Peyer's patch (tissue), 4 donors: ENCODE data around the gene CAB39L. TPM values are rescaled to one million over a fixed set of nuclear protein-coding genes. Genes with fewer than 3 reads are reported as not detected.

ENCODE experiments used
- DNase-seq, 3 donors: peaks; one replicate each; pipeline ENCODE4 v3.0.0-alpha.2; 2017 to 2019
- H3K27ac ChIP-seq, 4 donors: fragments of 200-600 bp; sonication (generic); one replicate each; pipeline ENCODE4 v1.5.1; 2016 to 2019
- H3K27me3 ChIP-seq, 2 donors: fragments of 200-600 bp; sonication (generic); one replicate each; pipeline ENCODE4 v1.5.1; 2019
- H3K36me3 ChIP-seq, 3 donors: fragments of 200-600 bp; sonication (generic); one replicate each; pipeline ENCODE4 v1.5.1; 2016 to 2019
- H3K4me1 ChIP-seq, 4 donors: fragments of 200-600 bp; sonication (generic); one replicate each; pipeline ENCODE4 v1.5.1; 2016 to 2019
- H3K4me3 ChIP-seq, 4 donors: fragments of 200-600 bp; sonication (generic); 1 replicate in 3 of 4; 2 replicates in 1 of 4; pipeline ENCODE4 v1.5.1; 2016 to 2019; ENCODE audit warnings: mild to moderate bottlenecking in 1 of 4
- H3K9me3 ChIP-seq, 4 donors: fragments of 200-600 bp; sonication (generic); one replicate each; pipeline ENCODE4 v1.5.1; 2016 to 2019; ENCODE audit warnings: mild to moderate bottlenecking in 1 of 4
- POLR2A ChIP-seq, 2 donors: fragments of 450-650 bp; IDR thresholded peaks; one replicate each; pipeline ENCODE4 v1.5.1; 2017; ENCODE audit warnings: antibody characterized with exemption in 2 of 2, mild to moderate bottlenecking in 2 of 2, moderate library complexity in 2 of 2
- total RNA-seq, 4 donors: library from RNA; depleted of rRNA; stranded (reverse); fragments of >200 nt; gene quantifications; one replicate each; pipeline ENCODE4 v1.1.0, GENCODE V29; 2016
- TF ChIP-seq, protein P1 (sequence below), 6 experiments: fragments of 450-650 bp in 4 of 6; fragments of 200-600 bp in 2 of 6; sonication (generic) in 1 of 6; IDR thresholded peaks; one replicate each; pipeline ENCODE4 v1.5.1; 2017 to 2019; ENCODE audit warnings: antibody characterized with exemption in 6 of 6, mild to moderate bottlenecking in 3 of 6, moderate library complexity in 1 of 6

The CAB39L gene
- total RNA-seq, 4 donors from 2014 or later, result 8.3 to 28.9 (median 11.6) TPM

GRCh38 chr13:49319951-49320350, 123.9 kb downstream of the CAB39L start:
- Histone ChIP-seq H3K36me3 (no peaks in the 10 kb centered on the region), H3K27me3 (no peaks in the 10 kb centered on the region), H3K4me1 (peaks cover 0 to 4% (median 0%) of the 10 kb centered on the region in 4 donors), H3K9me3 (no peaks in the 10 kb centered on the region), H3K27ac (no peak overlapping the region), H3K4me3 (no peak overlapping the region)
- TF ChIP-seq, protein P1, sequence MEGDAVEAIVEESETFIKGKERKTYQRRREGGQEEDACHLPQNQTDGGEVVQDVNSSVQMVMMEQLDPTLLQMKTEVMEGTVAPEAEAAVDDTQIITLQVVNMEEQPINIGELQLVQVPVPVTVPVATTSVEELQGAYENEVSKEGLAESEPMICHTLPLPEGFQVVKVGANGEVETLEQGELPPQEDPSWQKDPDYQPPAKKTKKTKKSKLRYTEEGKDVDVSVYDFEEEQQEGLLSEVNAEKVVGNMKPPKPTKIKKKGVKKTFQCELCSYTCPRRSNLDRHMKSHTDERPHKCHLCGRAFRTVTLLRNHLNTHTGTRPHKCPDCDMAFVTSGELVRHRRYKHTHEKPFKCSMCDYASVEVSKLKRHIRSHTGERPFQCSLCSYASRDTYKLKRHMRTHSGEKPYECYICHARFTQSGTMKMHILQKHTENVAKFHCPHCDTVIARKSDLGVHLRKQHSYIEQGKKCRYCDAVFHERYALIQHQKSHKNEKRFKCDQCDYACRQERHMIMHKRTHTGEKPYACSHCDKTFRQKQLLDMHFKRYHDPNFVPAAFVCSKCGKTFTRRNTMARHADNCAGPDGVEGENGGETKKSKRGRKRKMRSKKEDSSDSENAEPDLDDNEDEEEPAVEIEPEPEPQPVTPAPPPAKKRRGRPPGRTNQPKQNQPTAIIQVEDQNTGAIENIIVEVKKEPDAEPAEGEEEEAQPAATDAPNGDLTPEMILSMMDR (IDR thresholded peaks at IDR 0.05), result no peak
- no peak for TF ChIP-seq POLR2A (IDR thresholded peaks at IDR 0.05)
- no peak for DNase-seq

DNA sequence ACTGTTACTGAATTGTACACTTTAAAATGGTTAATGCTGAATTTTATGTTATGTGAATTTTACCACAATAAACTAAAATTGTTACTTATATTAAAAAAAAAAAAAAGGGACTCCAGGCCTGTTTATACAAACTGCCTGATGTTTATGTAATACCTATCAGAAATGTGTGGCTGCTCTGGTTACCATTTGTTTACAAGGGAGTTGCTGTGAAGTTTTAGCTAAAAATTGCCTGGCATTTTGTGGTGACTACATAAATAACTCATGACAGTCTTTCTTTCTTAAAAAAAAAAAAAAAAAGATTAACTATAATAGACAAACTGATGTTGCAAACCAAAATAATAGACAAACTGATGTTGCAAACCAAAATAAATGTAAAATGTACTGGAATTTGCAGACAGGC, 124.3 kb downstream of the CAB39L start:
- no peak for DNase-seq
- TF ChIP-seq, protein P1 (IDR thresholded peaks at IDR 0.05), result no peak
- no peak for TF ChIP-seq POLR2A (IDR thresholded peaks at IDR 0.05)
- Histone ChIP-seq H3K27me3 (no peaks in the 10 kb centered on the region), H3K36me3 (no peaks in the 10 kb centered on the region), H3K4me3 (no peak overlapping the region), H3K27ac (no peak overlapping the region), H3K4me1 (peaks cover 0 to 8% (median 0%) of the 10 kb centered on the region in 4 donors), H3K9me3 (no peaks in the 10 kb centered on the region)

DNA sequence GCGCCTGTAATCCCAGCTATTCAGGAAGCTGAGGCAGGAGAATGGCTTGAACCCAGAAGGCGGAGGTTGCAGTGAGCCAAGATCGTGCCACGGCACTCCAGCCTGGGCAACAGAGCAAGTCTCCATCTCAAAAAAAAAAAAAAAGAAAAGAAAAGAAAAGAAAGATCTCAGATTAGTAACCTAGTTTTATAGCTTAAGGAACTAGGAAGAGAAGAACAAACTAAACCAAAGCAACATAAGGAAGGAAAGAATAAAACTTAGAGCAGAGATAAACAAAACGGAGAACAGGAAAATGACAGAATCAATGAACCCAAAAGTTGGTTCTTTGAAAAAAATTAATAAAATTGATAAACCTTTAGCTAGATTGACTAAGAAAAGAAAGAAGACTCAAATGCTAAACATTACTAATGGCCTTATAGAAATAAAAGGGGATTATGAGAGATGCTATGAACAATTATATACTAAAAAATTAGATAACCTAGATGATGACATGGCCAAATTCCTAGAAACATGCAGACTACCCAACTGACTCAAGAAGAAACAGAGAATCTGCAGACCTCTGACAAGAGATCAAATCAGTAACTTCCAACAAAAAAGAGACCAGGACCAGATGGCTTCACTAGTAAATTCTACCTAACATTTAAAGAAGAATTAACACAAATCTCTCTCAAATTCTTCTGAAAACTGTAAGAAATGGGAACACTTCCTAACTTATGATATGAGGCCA, 127.9 kb downstream of the CAB39L start:
- Histone ChIP-seq H3K4me1 (peaks cover 0 to 14% (median 0%) of the 10 kb centered on the region in 4 donors), H3K27ac (no peak overlapping the region), H3K9me3 (no peaks in the 10 kb centered on the region), H3K27me3 (no peaks in the 10 kb centered on the region), H3K36me3 (no peaks in the 10 kb centered on the region), H3K4me3 (no peak overlapping the region)
- TF ChIP-seq POLR2A (IDR thresholded peaks at IDR 0.05), result no peak
- TF ChIP-seq, protein P1 (IDR thresholded peaks at IDR 0.05), result no peak
- DNase-seq, result no peak

DNA sequence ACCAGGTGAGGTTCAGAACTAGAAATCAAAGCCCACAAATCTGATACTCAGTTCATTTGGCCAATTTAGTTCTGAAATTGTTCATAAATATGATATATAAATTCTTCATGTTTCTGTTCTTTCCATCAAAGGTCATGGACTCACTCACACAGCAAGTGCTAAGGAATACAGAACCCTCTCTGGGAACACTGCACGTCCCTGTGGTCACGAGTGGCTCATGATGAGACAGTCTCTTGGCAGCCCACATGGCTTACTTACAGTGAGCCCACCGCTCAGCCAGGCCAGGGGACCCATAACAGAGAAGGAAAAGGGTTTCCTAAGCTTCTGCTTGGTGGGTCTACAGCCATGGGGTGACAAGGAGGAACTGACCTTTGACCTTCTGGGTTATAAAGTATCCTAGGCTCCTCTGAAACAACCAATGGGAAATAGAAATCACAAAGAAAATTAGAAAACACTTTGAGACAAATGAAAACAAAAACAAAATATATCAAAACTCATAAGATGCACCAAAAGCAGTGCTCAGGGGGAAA, 128.8 kb downstream of the CAB39L start:
- Histone ChIP-seq H3K36me3 (no peaks in the 10 kb centered on the region), H3K27me3 (no peaks in the 10 kb centered on the region), H3K4me1 (peaks cover 0 to 14% (median 0%) of the 10 kb centered on the region in 4 donors), H3K4me3 (no peak overlapping the region), H3K9me3 (no peaks in the 10 kb centered on the region), H3K27ac (peak overlapping the region in 2 of 4 donors; percentile 79 to 82)
- TF ChIP-seq, protein P1 (IDR thresholded peaks at IDR 0.05), result no peak
- no peak for TF ChIP-seq POLR2A (IDR thresholded peaks at IDR 0.05)
- no peak for DNase-seq

DNA sequence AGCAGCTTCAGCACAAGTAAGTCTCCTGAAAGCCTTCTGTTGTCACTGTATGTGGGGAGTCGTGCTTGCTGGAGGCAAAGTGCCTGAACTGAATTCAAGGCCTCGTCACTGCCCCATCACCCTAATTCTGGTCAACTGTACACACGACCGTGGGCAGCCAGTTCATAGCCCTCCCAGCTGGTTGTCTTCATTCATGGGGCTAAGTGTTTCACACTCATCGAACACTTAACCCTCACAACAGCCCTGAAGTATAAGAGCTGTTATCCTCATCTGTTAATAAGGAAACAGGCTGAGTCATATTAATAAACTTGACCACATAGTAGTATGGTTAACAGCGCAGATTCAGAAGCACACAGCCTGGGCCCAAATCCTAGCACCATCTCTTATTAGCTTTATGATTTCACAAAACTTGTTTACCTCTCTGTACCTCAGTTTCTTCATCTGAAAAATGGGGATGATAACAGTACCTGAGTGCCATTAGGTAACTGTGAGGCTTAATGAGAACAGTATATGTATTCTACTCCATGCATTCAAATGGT, 129.5 kb downstream of the CAB39L start:
- H3K36me3 ChIP-seq, result no peaks in the 10 kb centered on the region
- H3K4me3 ChIP-seq, result peak overlapping the region in 1 of 4 donors; percentile 2
- H3K27me3 ChIP-seq, result no peaks in the 10 kb centered on the region
- H3K27ac ChIP-seq, result peak overlapping the region; percentile 29 to 82 (median 66)
- DNase-seq, result no peak
- no peaks in the 10 kb centered on the region for H3K9me3 ChIP-seq
- TF ChIP-seq POLR2A (IDR thresholded peaks at IDR 0.05), result no peak
- TF ChIP-seq, protein P1 (IDR thresholded peaks at IDR 0.05), result no peak
- H3K4me1 ChIP-seq, result peaks cover 0 to 14% (median 0%) of the 10 kb centered on the region in 4 donors
